ENCODE measurements around the gene DUSP28. TPM values are rescaled to one million over a fixed set of nuclear protein-coding genes. Genes with fewer than 3 reads are reported as not detected.

The DUSP28 gene
- total RNA-seq, 1 experiment from 2014 or later = 8.6 TPM

DNA sequence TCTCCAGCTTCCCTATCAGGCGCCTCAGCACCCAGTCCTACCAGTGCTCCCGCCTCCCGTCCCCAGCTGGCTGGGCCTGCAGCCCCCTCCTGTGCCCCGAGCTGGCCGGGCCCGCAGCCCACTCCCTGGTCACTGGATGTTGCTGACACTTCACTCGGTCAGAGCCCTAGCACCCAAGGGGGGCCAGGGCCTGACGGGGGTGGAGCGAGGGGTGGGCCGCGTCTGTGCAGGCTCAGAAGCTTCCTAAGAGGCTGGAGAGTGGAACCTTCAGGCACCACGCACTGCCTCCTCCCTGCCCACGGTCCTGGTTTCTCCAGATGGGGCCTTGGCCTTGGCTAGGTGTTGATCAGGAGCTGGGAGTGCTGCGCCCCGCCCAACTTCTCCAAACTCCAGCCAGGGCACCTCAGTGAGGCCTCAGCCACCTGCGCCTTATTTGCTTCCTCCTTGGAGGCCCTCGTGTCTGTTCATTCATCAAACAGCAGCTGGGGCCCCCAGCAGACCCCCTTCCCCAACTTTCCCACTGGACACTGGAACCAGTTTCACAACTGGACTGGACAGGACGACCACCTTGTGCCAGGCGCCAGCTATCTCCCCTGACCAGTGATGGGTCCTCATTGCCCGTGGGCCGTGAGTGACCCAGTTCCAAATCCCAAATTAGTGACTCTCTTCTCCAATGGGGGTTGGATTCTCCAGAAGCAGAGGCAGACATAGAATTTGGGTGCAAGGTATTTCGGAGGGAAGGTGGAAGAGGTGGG lies 43.1 kb downstream of the DUSP28 start:
- no peak for DNase-seq (ENCODE audit: low read depth in 1 of 2, low spot score in 2 of 2)
- Histone ChIP-seq H3K27ac (no peak overlapping the region), H3K9me3 (replicated peaks) (no peaks in the 10 kb centered on the region), H3K36me3 (no peaks in the 10 kb centered on the region; the same call in 1 of the 2 replicates), H3K4me3 (no peak overlapping the region), H3K27me3 (replicated peaks) (no peaks in the 10 kb centered on the region), H3K4me1 (replicated peaks) (peaks cover 3% of the 10 kb centered on the region; the same call in 1 of the 2 replicates)

DNA sequence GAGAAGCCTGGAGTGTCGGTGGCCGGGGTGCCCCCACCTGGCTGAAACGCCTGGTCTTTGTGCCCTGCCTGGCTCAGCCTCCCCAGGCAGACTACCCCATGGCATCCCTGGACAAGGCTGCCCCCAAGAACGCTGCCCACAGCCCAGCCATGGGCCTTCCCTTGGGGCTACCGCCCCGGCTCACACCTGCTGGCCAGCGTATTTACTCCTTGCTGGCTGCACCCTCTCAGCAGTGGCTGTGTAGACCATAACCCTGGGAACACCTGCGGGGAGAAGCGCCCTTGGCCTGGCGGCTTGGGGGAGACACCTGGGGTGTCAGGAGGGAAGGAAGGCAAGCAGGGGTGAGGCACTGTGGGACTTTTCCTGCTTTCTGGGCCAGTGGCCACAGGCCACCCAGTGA lies 43.7 kb downstream of the DUSP28 start:
- DNase-seq (ENCODE audit: low read depth in 1 of 2, low spot score in 2 of 2) = no peak
- Histone ChIP-seq H3K27me3 (replicated peaks) (no peaks in the 10 kb centered on the region), H3K9me3 (replicated peaks) (no peaks in the 10 kb centered on the region), H3K4me3 (no peak overlapping the region), H3K27ac (no peak overlapping the region), H3K36me3 (no peaks in the 10 kb centered on the region), H3K4me1 (replicated peaks) (peaks cover 3% of the 10 kb centered on the region; the same call in 1 of the 2 replicates)

GRCh38 chr2:240604291-240604938 lies 44.3 kb downstream of the DUSP28 start:
- H3K27me3 ChIP-seq (replicated peaks) = no peaks in the 10 kb centered on the region
- H3K27ac ChIP-seq = no peak overlapping the region
- no peaks in the 10 kb centered on the region for H3K9me3 ChIP-seq (replicated peaks)
- H3K4me1 ChIP-seq (replicated peaks) = peaks cover 3% of the 10 kb centered on the region; the same call in 1 of the 2 replicates
- H3K4me3 ChIP-seq = no peak overlapping the region
- peak; percentile 46 to 81 for DNase-seq (ENCODE audit: low read depth in 1 of 2, low spot score in 2 of 2)
- H3K36me3 ChIP-seq = no peaks in the 10 kb centered on the region

- Histone ChIP-seq H3K27me3 (replicated peaks) (no peaks in the 10 kb centered on the region), H3K27ac (no peak overlapping the region), H3K4me3 (no peak overlapping the region), H3K36me3 (no peaks in the 10 kb centered on the region), H3K9me3 (replicated peaks) (no peaks in the 10 kb centered on the region), H3K4me1 (replicated peaks) (peaks cover 3% of the 10 kb centered on the region; the same call in 1 of the 2 replicates)
- DNase-seq (ENCODE audit: low read depth in 1 of 2, low spot score in 2 of 2) = no peak
Observed at GRCh38 chr2:240604939-240605716, 45.0 kb downstream of the DUSP28 start.

GRCh38 chr2:240605867-240606743 lies 45.9 kb downstream of the DUSP28 start:
- Histone ChIP-seq H3K9me3 (replicated peaks) (no peaks in the 10 kb centered on the region), H3K4me1 (replicated peaks) (peaks cover 3% of the 10 kb centered on the region; the same call in 1 of the 2 replicates), H3K4me3 (no peak overlapping the region), H3K27ac (no peak overlapping the region), H3K36me3 (no peaks in the 10 kb centered on the region), H3K27me3 (replicated peaks) (no peaks in the 10 kb centered on the region)
- DNase-seq (ENCODE audit: low read depth in 1 of 2, low spot score in 2 of 2) = no peak

GRCh38 chr2:240611601-240612210 lies 51.5 kb downstream of the DUSP28 start:
- Histone ChIP-seq H3K27me3 (replicated peaks) (0 out of 2 replicates have a peak, but pooled peaks cover 3% of the 10 kb centered on the region), H3K4me1 (replicated peaks) (no peaks in the 10 kb centered on the region), H3K9me3 (replicated peaks) (0 out of 2 replicates have a peak, but pooled peaks cover 3% of the 10 kb centered on the region), H3K36me3 (no peaks in the 10 kb centered on the region), H3K27ac (no peak overlapping the region), H3K4me3 (no peak overlapping the region)
- no peak for DNase-seq (ENCODE audit: low read depth in 1 of 2, low spot score in 2 of 2)

Other genes with a start within 250 kb of the DUSP28 start
- 63.4 and 108 TPM in 2 replicates for gene GPC1, start 124.7 kb upstream of the DUSP28 start, total RNA-seq (2014; rRNA removed; shearing (Covaris generic))
- 8.1 and 18.8 TPM in 2 replicates for gene ANKMY1, start 2.4 kb upstream of the DUSP28 start, total RNA-seq (2014; rRNA removed; shearing (Covaris generic))
- 14.3 and 14.9 TPM in 2 replicates for gene RNPEPL1, start 8.1 kb downstream of the DUSP28 start, total RNA-seq (2014; rRNA removed; shearing (Covaris generic))
- gene CAPN10, start 26.4 kb downstream of the DUSP28 start, total RNA-seq (2014; rRNA removed; shearing (Covaris generic)) = 17.7 and 34.0 TPM in 2 replicates
- 0.13 TPM in 1 of 2 replicates, not detected in the other for gene GPR35, start 65.1 kb downstream of the DUSP28 start, total RNA-seq (2014; rRNA removed; shearing (Covaris generic))
- gene AQP12B, start 122.5 kb downstream of the DUSP28 start, total RNA-seq (2014; rRNA removed; shearing (Covaris generic)) = not detected in 2 replicates
- not detected in 2 replicates for gene AQP12A, start 131.5 kb downstream of the DUSP28 start, total RNA-seq (2014; rRNA removed; shearing (Covaris generic))

Data from SJSA1 (cell line).